K562 (cell line): ENCODE data around the gene ECM1. TPM values are rescaled to one million over a fixed set of nuclear protein-coding genes. Genes with fewer than 3 reads are reported as not detected.

Experiments used
- ADNP ChIP-seq: fragments of 200-800 bp; sonication (Bioruptor generic); IDR thresholded peaks from 2 replicates; pipeline ENCODE4 v1.6.1; 2016; ENCODE audit warnings: missing genetic modification characterization, missing compliant biosample characterization
- HMG20A ChIP-seq: fragments of 450-650 bp; formaldehyde crosslinking; conservative IDR thresholded peaks from 2 replicates; pipeline ENCODE4 v1.4.0; 2020; ENCODE audit warnings: mild to moderate bottlenecking, mixed read lengths
- KLF16 ChIP-seq: IDR thresholded peaks from 2 replicates; pipeline ENCODE4 v1.6.1; 2016; ENCODE audit warnings: antibody characterized with exemption
- MTF1 ChIP-seq: fragments of 250-450 bp; sonication (Bioruptor Pico); IDR thresholded peaks from 2 replicates; pipeline ENCODE4 v1.9.0; 2021; ENCODE audit warnings: moderate library complexity, mild to moderate bottlenecking, inconsistent platforms, borderline replicate concordance
- NCOA6 ChIP-seq: fragments of 450-650 bp; IDR thresholded peaks from 2 replicates; pipeline ENCODE4 v1.6.1; 2017; ENCODE audit warnings: mild to moderate bottlenecking
- NONO ChIP-seq, 2 experiments: fragments of 200-400 bp in 1 of 2; fragments of 450-650 bp in 1 of 2; formaldehyde crosslinking in 1 of 2; IDR thresholded peaks; 2 replicates each; pipeline ENCODE4 v1.6.1; 2017; ENCODE audit warnings: low read depth in 2 of 2, mild to moderate bottlenecking in 2 of 2, moderate library complexity in 2 of 2, low read length in 1 of 2
- STAT5A ChIP-seq: IDR thresholded peaks from 2 replicates; pipeline ENCODE4 v1.6.1; 2012; ENCODE audit warnings: low read length, inconsistent platforms, borderline replicate concordance
- ZSCAN32 ChIP-seq: fragments of 450-650 bp; formaldehyde crosslinking; IDR thresholded peaks from 2 replicates; pipeline ENCODE4 v1.4.0; 2020; ENCODE audit warnings: mild to moderate bottlenecking, moderate library complexity
- polyA plus RNA-seq, 8 experiments: library from polyadenylated mRNA; depleted of rRNA in 4 of 8; stranded (reverse) in 5 of 8; unstranded in 3 of 8; fragments of >200 nt; fragmentation: Nextera tagmentation in 2 of 8; fragmentation: Illumina TruSeq in 1 of 8; extraction: Ambion mirVana in 2 of 8; extraction: Trizol in 1 of 8; gene quantifications; 2 replicates each; pipeline versions ENCODE4 v1.2.1 to v1.2.3, GENCODE V29; 2011 to 2014; ENCODE audit warnings: inconsistent platforms in 1 of 8, missing spikeins in 1 of 8
- total RNA-seq, 7 experiments: library from RNA; depleted of rRNA in 6 of 7; stranded (reverse); fragments of >200 nt in 6 of 7; fragmentation: Illumina TruSeq in 2 of 7; extraction: Trizol in 2 of 7; gene quantifications; 2 replicates each; pipeline versions ENCODE4 v1.2.1 to v1.2.3, GENCODE V29; 2011 to 2021; ENCODE audit warnings: low replicate concordance in 1 of 7
- TF ChIP-seq, protein P1 (sequence below), 3 experiments: IDR thresholded peaks in 2 of 3; conservative IDR thresholded peaks in 1 of 3; 2 replicates each; pipeline ENCODE4 v1.5.1; 2011 to 2012; ENCODE audit warnings: low read length in 3 of 3, mild to moderate bottlenecking in 3 of 3, control low read depth in 2 of 3, improper control_type of control experiment in 1 of 3, inconsistent platforms in 1 of 3, low read depth in 1 of 3, mixed read lengths in 1 of 3, moderate library complexity in 1 of 3; ENCODE audit not compliant: insufficient read depth in 2 of 3
- TF ChIP-seq, protein P2 (sequence below), 2 experiments: fragments of 450-650 bp in 1 of 2; sonication (generic) in 1 of 2; formaldehyde crosslinking in 1 of 2; IDR thresholded peaks in 1 of 2; conservative IDR thresholded peaks in 1 of 2; 2 replicates each; pipeline versions ENCODE4 v1.6.1 to v1.8.1; 2016 to 2023; ENCODE audit warnings: mild to moderate bottlenecking in 2 of 2, moderate library complexity in 2 of 2, inconsistent platforms in 1 of 2, missing genetic modification reagents in 1 of 2
- TF ChIP-seq, protein P3 (sequence below), 2 experiments: fragments of 450-650 bp; formaldehyde crosslinking in 1 of 2; IDR thresholded peaks; 2 replicates each; pipeline versions ENCODE4 v1.4.0 to v1.6.1; 2014 to 2020; ENCODE audit warnings: mild to moderate bottlenecking in 2 of 2, borderline replicate concordance in 1 of 2, low read depth in 1 of 2

ECM1 gene
- total and polyA plus RNA-seq, 9 of the 15 experiments (the other 6 are each of a cell fraction or from before 2014, with no cell fraction given), result 6.6 to 52.2 (median 12.8) TPM

DNA sequence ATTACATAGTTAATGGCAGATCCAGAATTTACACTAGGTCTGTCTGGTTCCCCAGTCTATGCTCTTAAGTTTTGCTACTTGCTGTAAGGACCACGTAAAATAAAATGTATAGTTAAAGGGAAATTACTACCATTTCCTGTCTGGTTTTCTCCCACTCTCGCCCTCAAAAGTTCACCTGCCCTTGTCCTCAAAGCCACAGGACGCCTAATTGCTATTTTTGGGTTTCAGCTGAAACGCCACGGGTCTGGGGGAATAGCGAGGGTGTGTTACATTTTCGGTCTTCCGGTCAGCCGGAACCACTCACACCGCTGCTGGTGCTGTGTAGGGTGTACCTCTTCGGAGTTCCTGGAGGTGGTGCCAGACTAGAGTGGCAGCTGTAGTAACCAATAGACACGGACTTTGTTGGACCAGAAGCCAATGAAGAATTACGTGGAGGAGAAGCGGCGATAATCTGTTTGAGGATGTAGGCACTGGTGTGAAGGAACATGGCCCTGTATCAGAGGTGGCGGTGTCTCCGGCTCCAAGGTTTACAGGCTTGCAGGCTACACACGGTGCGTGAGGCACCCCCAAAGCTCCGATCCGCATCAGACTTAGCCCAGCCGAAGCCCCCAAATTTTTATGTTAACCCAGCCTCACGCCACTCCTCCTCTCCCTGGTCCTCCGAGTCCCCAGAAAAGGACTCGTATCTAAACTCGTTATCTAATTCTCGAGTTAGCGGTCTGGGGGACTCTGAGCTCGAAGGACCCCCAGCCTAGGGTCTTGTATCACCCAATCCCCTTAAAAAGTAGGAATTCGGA lies 20.7 kb upstream of the ECM1 start, which contains the start of gene TARS2 (continued):
- TF ChIP-seq NONO (IDR thresholded peaks at IDR 0.05; ENCODE audit: low read depth in 2 of 2, low read length in 1 of 2) (peak in 1 of 2 experiments; percentile 72; a peak in 1 of 4 replicates), NCOA6 (peak; percentile 52; the same call in 1 of the 2 replicates), HMG20A (CRISPR knock-in tag) (no peak), KLF16 (no peak), ADNP (tag) (peak; percentile 45; the same call in 1 of the 2 replicates), MTF1 (no peak), ZSCAN32 (CRISPR knock-in tag) (no peak), STAT5A (no peak; the same call in 1 of the 2 replicates)
- TF ChIP-seq, protein P1, sequence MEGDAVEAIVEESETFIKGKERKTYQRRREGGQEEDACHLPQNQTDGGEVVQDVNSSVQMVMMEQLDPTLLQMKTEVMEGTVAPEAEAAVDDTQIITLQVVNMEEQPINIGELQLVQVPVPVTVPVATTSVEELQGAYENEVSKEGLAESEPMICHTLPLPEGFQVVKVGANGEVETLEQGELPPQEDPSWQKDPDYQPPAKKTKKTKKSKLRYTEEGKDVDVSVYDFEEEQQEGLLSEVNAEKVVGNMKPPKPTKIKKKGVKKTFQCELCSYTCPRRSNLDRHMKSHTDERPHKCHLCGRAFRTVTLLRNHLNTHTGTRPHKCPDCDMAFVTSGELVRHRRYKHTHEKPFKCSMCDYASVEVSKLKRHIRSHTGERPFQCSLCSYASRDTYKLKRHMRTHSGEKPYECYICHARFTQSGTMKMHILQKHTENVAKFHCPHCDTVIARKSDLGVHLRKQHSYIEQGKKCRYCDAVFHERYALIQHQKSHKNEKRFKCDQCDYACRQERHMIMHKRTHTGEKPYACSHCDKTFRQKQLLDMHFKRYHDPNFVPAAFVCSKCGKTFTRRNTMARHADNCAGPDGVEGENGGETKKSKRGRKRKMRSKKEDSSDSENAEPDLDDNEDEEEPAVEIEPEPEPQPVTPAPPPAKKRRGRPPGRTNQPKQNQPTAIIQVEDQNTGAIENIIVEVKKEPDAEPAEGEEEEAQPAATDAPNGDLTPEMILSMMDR (IDR thresholded peaks at IDR 0.05 in 2 of 3, conservative IDR thresholded peaks at IDR 0.05 in 1 of 3; ENCODE audit: insufficient read depth in 2 of 3, low read depth in 1 of 3, low read length in 3 of 3), result no peak; a peak in 1 of 6 replicates
- TF ChIP-seq, protein P2, sequence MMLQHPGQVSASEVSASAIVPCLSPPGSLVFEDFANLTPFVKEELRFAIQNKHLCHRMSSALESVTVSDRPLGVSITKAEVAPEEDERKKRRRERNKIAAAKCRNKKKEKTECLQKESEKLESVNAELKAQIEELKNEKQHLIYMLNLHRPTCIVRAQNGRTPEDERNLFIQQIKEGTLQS (IDR thresholded peaks at IDR 0.05), result peak; percentile 25; the same call in 1 of the 2 replicates
- TF ChIP-seq, protein P2 (CRISPR knock-in tag; conservative IDR thresholded peaks at IDR 0.05), result peak; percentile 25; the same call in 1 of the 2 replicates
- TF ChIP-seq, protein P3, sequence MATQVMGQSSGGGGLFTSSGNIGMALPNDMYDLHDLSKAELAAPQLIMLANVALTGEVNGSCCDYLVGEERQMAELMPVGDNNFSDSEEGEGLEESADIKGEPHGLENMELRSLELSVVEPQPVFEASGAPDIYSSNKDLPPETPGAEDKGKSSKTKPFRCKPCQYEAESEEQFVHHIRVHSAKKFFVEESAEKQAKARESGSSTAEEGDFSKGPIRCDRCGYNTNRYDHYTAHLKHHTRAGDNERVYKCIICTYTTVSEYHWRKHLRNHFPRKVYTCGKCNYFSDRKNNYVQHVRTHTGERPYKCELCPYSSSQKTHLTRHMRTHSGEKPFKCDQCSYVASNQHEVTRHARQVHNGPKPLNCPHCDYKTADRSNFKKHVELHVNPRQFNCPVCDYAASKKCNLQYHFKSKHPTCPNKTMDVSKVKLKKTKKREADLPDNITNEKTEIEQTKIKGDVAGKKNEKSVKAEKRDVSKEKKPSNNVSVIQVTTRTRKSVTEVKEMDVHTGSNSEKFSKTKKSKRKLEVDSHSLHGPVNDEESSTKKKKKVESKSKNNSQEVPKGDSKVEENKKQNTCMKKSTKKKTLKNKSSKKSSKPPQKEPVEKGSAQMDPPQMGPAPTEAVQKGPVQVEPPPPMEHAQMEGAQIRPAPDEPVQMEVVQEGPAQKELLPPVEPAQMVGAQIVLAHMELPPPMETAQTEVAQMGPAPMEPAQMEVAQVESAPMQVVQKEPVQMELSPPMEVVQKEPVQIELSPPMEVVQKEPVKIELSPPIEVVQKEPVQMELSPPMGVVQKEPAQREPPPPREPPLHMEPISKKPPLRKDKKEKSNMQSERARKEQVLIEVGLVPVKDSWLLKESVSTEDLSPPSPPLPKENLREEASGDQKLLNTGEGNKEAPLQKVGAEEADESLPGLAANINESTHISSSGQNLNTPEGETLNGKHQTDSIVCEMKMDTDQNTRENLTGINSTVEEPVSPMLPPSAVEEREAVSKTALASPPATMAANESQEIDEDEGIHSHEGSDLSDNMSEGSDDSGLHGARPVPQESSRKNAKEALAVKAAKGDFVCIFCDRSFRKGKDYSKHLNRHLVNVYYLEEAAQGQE (IDR thresholded peaks at IDR 0.05; ENCODE audit: borderline replicate concordance), result no peak
- TF ChIP-seq, protein P3 (CRISPR knock-in tag; IDR thresholded peaks at IDR 0.05; ENCODE audit: low read depth), result peak; percentile 19; the same call in 1 of the 2 replicates
